Mucosa of descending colon (tissue), 3 donors: Measurements from ENCODE around the gene WFDC12. TPM values are rescaled to one million over a fixed set of nuclear protein-coding genes. Genes with fewer than 3 reads are reported as not detected.
A peak's percentile ranks its signal among the peaks of the same experiment; 100 is the strongest.

ENCODE experiments used
- ATAC-seq: fragments of 200-7000 bp; cut with Tn5 transposase; one replicate; pipeline ENCODE4 v1.9.1; 2020; ENCODE audit warnings: mild to moderate bottlenecking, moderate library complexity
- DNase-seq, 3 donors: peaks; one replicate each; pipeline ENCODE4 v3.0.0-alpha.2; 2020
- H3K36me3 ChIP-seq: fragments of 200-600 bp; one replicate; pipeline ENCODE4 v1.8.0; 2021; ENCODE audit warnings: low read depth, mild to moderate bottlenecking
- H3K4me1 ChIP-seq: fragments of 200-600 bp; one replicate; pipeline ENCODE4 v1.8.0; 2021; ENCODE audit warnings: low read depth, mild to moderate bottlenecking
- H3K4me3 ChIP-seq: fragments of 200-600 bp; one replicate; pipeline ENCODE4 v1.8.0; 2021; ENCODE audit warnings: mild to moderate bottlenecking
- H3K9me3 ChIP-seq: fragments of 200-600 bp; one replicate; pipeline ENCODE4 v1.8.0; 2021; ENCODE audit warnings: mild to moderate bottlenecking
- CTCF ChIP-seq: fragments of 200-600 bp; IDR thresholded peaks from one replicate; pipeline ENCODE4 v1.8.0; 2022; ENCODE audit warnings: antibody characterized with exemption, mild to moderate bottlenecking
- intact Hi-C, 2 donors: fragments of 100-400 bp; cut with DNase I in 1 of 2; cut with micrococcal nuclease in 1 of 2; formaldehyde crosslinking; loops; one replicate each; pipeline versions ENCODE4 v1.11.0 to v1.11.1; 2022; cut with DNase I, micrococcal nuclease
- total RNA-seq, 3 donors: library from RNA; stranded (reverse); fragmentation: NEBNext Ultra II Directional in 2 of 3; extraction: Animal tissue kit (Norgen Biotek cat#: 25700) in 2 of 3; gene quantifications; one replicate each; pipeline versions ENCODE4 v1.2.1 to v1.2.4, GENCODE V29; 2021 to 2023
- donor health status: DM: no; HTN: no; CAD: no; lungs with moderate emphysema.
- donor health status: DM: no; HTN: no; CAD: no.
- donor health status: DM: no; HTN: yes; CAD: no.

WFDC12 gene
- total RNA-seq, 3 donors from 2014 or later, result not detected

- intact Hi-C loops, result no loop called here
- Histone ChIP-seq H3K4me1 (no peaks in the 10 kb centered on the region), H3K4me3 (no peak overlapping the region), H3K9me3 (peaks cover 2% of the 10 kb centered on the region), H3K36me3 (no peaks in the 10 kb centered on the region)
- ATAC-seq (no peak), DNase-seq (no peak)
- no peak for TF ChIP-seq CTCF
These were observed 36.5 kb downstream of the WFDC12 start for GRCh38 chr20:45087814-45088213.

- intact Hi-C loops, result no loop called here
- H3K9me3 ChIP-seq, result peaks cover 8% of the 10 kb centered on the region
- no peak for DNase-seq
- TF ChIP-seq CTCF, result no peak
- H3K36me3 ChIP-seq, result no peaks in the 10 kb centered on the region
- H3K4me1 ChIP-seq, result no peaks in the 10 kb centered on the region
- H3K4me3 ChIP-seq, result no peak overlapping the region
- ATAC-seq, result no peak
These were observed 37.0 kb downstream of the WFDC12 start for GRCh38 chr20:45087097-45087790.

GRCh38 chr20:45085867-45086266 is 38.4 kb downstream of the WFDC12 start:
- Histone ChIP-seq H3K36me3 (no peaks in the 10 kb centered on the region), H3K9me3 (peaks cover 10% of the 10 kb centered on the region), H3K4me3 (no peak overlapping the region), H3K4me1 (no peaks in the 10 kb centered on the region)
- DNase-seq (no peak), ATAC-seq (no peak)
- TF ChIP-seq CTCF, result no peak
- intact Hi-C loops, result no loop called here

- intact Hi-C loops, result no loop called here
- ATAC-seq, result no peak
These were observed 39.0 kb downstream of the WFDC12 start for GRCh38 chr20:45085289-45085688.

GRCh38 chr20:45083127-45083526 is 41.1 kb downstream of the WFDC12 start:
- Histone ChIP-seq H3K4me1 (no peaks in the 10 kb centered on the region), H3K9me3 (peaks cover 10% of the 10 kb centered on the region), H3K4me3 (no peak overlapping the region), H3K36me3 (no peaks in the 10 kb centered on the region)
- ATAC-seq (peak; percentile 71), DNase-seq (no peak)
- TF ChIP-seq CTCF, result no peak
- intact Hi-C loops, result no loop called here

More at GRCh38 chr20:45085289-45085688, 39.0 kb downstream of the WFDC12 start:
- Histone ChIP-seq H3K4me3 (no peak overlapping the region), H3K9me3 (peaks cover 10% of the 10 kb centered on the region), H3K36me3 (no peaks in the 10 kb centered on the region), H3K4me1 (no peaks in the 10 kb centered on the region)
- no peak for TF ChIP-seq CTCF
- no peak for DNase-seq
